Heart left ventricle (tissue), 13 donors: Measurements from ENCODE around the gene GALK2.

Source experiments
- CTCF ChIP-seq, 12 donors: fragments of 200-600 bp; sonication (generic) in 4 of 12; IDR thresholded peaks; one replicate each; pipeline versions ENCODE4 v1.5.0 to v1.8.0; 2018 to 2022; ENCODE audit warnings: antibody characterized with exemption in 12 of 12, mild to moderate bottlenecking in 5 of 12
- POLR2A ChIP-seq, 2 donors: fragments of 450-650 bp; IDR thresholded peaks; one replicate each; pipeline ENCODE4 v1.6.1; 2017; ENCODE audit warnings: antibody characterized with exemption in 2 of 2, mild to moderate bottlenecking in 2 of 2, moderate library complexity in 2 of 2
- donor health status: ischemic (EF 13 %, LVEDD 7.1; RV severe dilation, severe dysfunction).
- donor health status: DM: no; HTN: yes; CAD: no.
- donor health status: DM: no; HTN: no; CAD: no.
- donor health status: ischemic (EF 25% LVEDD 6.9; RV normal size, moderate dysfunction).
- donor health status: ischemic (EF 25% LVEDD 5.7; RV mildly dilated, moderate dysfunction).
- donor health status: ischemic (EF 35%, LVEDD 5.7; RV mildly dilated, moderate dysfunction).
- donor health status: nonischemic (EF 11% LVEDD 7.7; RV severe dilation, severe dysfunction).
- donor health status: DM: yes; HTN: yes; CAD: no.
- donor health status: PGD.
- donor health status: ischemic (EF 29% LVEDD 5.4; RV normal size, mild dysfunction).
- donor health status: nonischemic (EF 23%, LVEDD 6.1; RV moderate dilation, normal function).

- TF ChIP-seq CTCF (IDR thresholded peaks at IDR 0.05) (no peak), POLR2A (IDR thresholded peaks at IDR 0.05) (no peak)
Measured at GRCh38 chr15:49164865-49165264, 5.2 kb upstream of the GALK2 start.
